SK-N-SH treated with all-trans-retinoic acid at 6 μM for 48 hours (cell line): ENCODE data around the gene SKAP2.
A peak's percentile ranks its signal among the peaks of the same experiment; 100 is the strongest.

Source experiments
- ATAC-seq: fragments of 200-7000 bp; cut with Tn5 transposase; 3 replicates; pipeline ENCODE4 v1.9.1; 2020; ENCODE audit warnings: mild to moderate bottlenecking, moderate library complexity
- ARNTL ChIP-seq: fragments of 450-650 bp; formaldehyde crosslinking; IDR thresholded peaks from 2 replicates; pipeline ENCODE4 v1.5.0; 2020; ENCODE audit warnings: low read depth, mild to moderate bottlenecking, moderate library complexity, borderline replicate concordance
- BACH2 ChIP-seq: fragments of 250-450 bp; sonication (Bioruptor Pico); IDR thresholded peaks from 2 replicates; pipeline ENCODE4 v1.9.0; 2021; ENCODE audit warnings: mild to moderate bottlenecking, borderline replicate concordance
- CREB5 ChIP-seq: fragments of 250-450 bp; sonication (Bioruptor Pico); IDR thresholded peaks from 2 replicates; pipeline ENCODE4 v1.5.1; 2020; ENCODE audit warnings: low read depth, mild to moderate bottlenecking, moderate library complexity
- ESRRG ChIP-seq: fragments of 250-450 bp; sonication (Bioruptor Pico); IDR thresholded peaks from 2 replicates; pipeline ENCODE4 v1.6.1; 2021; ENCODE audit warnings: mild to moderate bottlenecking
- GLIS3 ChIP-seq: fragments of 250-450 bp; sonication (Bioruptor Pico); IDR thresholded peaks from 2 replicates; pipeline ENCODE4 v1.5.0; 2020; ENCODE audit warnings: mild to moderate bottlenecking, moderate library complexity
- ISL1 ChIP-seq: fragments of 250-450 bp; sonication (Bioruptor Pico); IDR thresholded peaks from 2 replicates; pipeline ENCODE4 v2.1.2; 2022; ENCODE audit warnings: mild to moderate bottlenecking, moderate library complexity
- OSR1 ChIP-seq: fragments of 250-450 bp; sonication (Bioruptor Pico); IDR thresholded peaks from 2 replicates; pipeline ENCODE4 v1.8.0; 2022; ENCODE audit warnings: moderate library complexity, mild to moderate bottlenecking, inconsistent platforms
- PATZ1 ChIP-seq: fragments of 250-450 bp; sonication (Bioruptor Pico); IDR thresholded peaks from 2 replicates; pipeline ENCODE4 v1.8.0; 2020; ENCODE audit warnings: mild to moderate bottlenecking, moderate library complexity, borderline replicate concordance
- POU6F1 ChIP-seq: fragments of 250-450 bp; sonication (Bioruptor Pico); IDR thresholded peaks from 2 replicates; pipeline ENCODE4 v1.8.0; 2021; ENCODE audit warnings: low read depth, mild to moderate bottlenecking, moderate library complexity, borderline replicate concordance
- PPARA ChIP-seq: fragments of 250-450 bp; sonication (Bioruptor Pico); IDR thresholded peaks from 2 replicates; pipeline ENCODE4 v1.5.0; 2020; ENCODE audit warnings: mild to moderate bottlenecking, borderline replicate concordance
- RARB ChIP-seq: fragments of 250-450 bp; sonication (Bioruptor Pico); IDR thresholded peaks from 2 replicates; pipeline ENCODE4 v1.8.0; 2021; ENCODE audit warnings: mild to moderate bottlenecking, moderate library complexity
- SNAI2 ChIP-seq: fragments of 250-450 bp; sonication (Bioruptor Pico); IDR thresholded peaks from 2 replicates; pipeline ENCODE4 v1.5.0; 2020; ENCODE audit warnings: mild to moderate bottlenecking, moderate library complexity
- TCF4 ChIP-seq: fragments of 250-450 bp; sonication (Bioruptor Pico); IDR thresholded peaks from 2 replicates; pipeline ENCODE4 v1.8.0; 2021; ENCODE audit warnings: mild to moderate bottlenecking, moderate library complexity, borderline replicate concordance
- TOX ChIP-seq: fragments of 250-450 bp; sonication (Bioruptor Pico); IDR thresholded peaks from 2 replicates; pipeline ENCODE4 v1.8.0; 2021; ENCODE audit warnings: mild to moderate bottlenecking, moderate library complexity, borderline replicate concordance
- ZC3H10 ChIP-seq: fragments of 250-450 bp; sonication (Bioruptor Pico); IDR thresholded peaks from 2 replicates; pipeline ENCODE4 v1.5.1; 2021; ENCODE audit warnings: mild to moderate bottlenecking, moderate library complexity
- ZFP3 ChIP-seq: fragments of 250-450 bp; sonication (Bioruptor Pico); IDR thresholded peaks from 2 replicates; pipeline ENCODE4 v1.5.0; 2020; ENCODE audit warnings: mild to moderate bottlenecking, moderate library complexity
- ZNF565 ChIP-seq: fragments of 450-650 bp; formaldehyde crosslinking; conservative IDR thresholded peaks from 2 replicates; pipeline ENCODE4 v1.5.0; 2020; ENCODE audit warnings: low read depth, mild to moderate bottlenecking, moderate library complexity
- ZNF70 ChIP-seq: fragments of 450-650 bp; formaldehyde crosslinking; IDR thresholded peaks from 2 replicates; pipeline ENCODE4 v1.5.0; 2020; ENCODE audit warnings: mild to moderate bottlenecking, moderate library complexity
- ZNF8 ChIP-seq: fragments of 450-650 bp; formaldehyde crosslinking; IDR thresholded peaks from 2 replicates; pipeline ENCODE4 v1.5.0; 2020; ENCODE audit warnings: mild to moderate bottlenecking, moderate library complexity
- TF ChIP-seq, protein P1 (sequence below): fragments of 250-450 bp; sonication (Bioruptor Pico); IDR thresholded peaks from 2 replicates; pipeline ENCODE4 v1.5.0; 2020; ENCODE audit warnings: mild to moderate bottlenecking, moderate library complexity
- TF ChIP-seq, protein P2 (sequence below): fragments of 250-450 bp; sonication (Bioruptor Pico); IDR thresholded peaks from 2 replicates; pipeline ENCODE4 v1.5.1; 2021; ENCODE audit warnings: mild to moderate bottlenecking, moderate library complexity

Gene SKAP2

GRCh38 chr7:26668821-26669220, 195.6 kb downstream of the SKAP2 start:
- ATAC-seq: no peak
- TF ChIP-seq ZC3H10 (CRISPR knock-in tag) (no peak), ZNF565 (no peak), TCF4 (CRISPR knock-in tag) (no peak), ZNF8 (CRISPR knock-in tag) (no peak), OSR1 (no peak), POU6F1 (no peak), ZFP3 (CRISPR knock-in tag) (no peak), TOX (CRISPR knock-in tag) (no peak), CREB5 (CRISPR knock-in tag) (no peak), GLIS3 (CRISPR knock-in tag) (no peak), BACH2 (CRISPR knock-in tag) (no peak), ISL1 (CRISPR knock-in tag) (no peak), ZNF70 (no peak), RARB (CRISPR knock-in tag) (no peak), SNAI2 (CRISPR knock-in tag) (no peak), PPARA (CRISPR knock-in tag) (no peak), ARNTL (CRISPR knock-in tag) (no peak)
- TF ChIP-seq, protein P1, sequence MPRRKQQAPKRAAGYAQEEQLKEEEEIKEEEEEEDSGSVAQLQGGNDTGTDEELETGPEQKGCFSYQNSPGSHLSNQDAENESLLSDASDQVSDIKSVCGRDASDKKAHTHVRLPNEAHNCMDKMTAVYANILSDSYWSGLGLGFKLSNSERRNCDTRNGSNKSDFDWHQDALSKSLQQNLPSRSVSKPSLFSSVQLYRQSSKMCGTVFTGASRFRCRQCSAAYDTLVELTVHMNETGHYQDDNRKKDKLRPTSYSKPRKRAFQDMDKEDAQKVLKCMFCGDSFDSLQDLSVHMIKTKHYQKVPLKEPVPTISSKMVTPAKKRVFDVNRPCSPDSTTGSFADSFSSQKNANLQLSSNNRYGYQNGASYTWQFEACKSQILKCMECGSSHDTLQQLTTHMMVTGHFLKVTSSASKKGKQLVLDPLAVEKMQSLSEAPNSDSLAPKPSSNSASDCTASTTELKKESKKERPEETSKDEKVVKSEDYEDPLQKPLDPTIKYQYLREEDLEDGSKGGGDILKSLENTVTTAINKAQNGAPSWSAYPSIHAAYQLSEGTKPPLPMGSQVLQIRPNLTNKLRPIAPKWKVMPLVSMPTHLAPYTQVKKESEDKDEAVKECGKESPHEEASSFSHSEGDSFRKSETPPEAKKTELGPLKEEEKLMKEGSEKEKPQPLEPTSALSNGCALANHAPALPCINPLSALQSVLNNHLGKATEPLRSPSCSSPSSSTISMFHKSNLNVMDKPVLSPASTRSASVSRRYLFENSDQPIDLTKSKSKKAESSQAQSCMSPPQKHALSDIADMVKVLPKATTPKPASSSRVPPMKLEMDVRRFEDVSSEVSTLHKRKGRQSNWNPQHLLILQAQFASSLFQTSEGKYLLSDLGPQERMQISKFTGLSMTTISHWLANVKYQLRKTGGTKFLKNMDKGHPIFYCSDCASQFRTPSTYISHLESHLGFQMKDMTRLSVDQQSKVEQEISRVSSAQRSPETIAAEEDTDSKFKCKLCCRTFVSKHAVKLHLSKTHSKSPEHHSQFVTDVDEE: no peak
- TF ChIP-seq, protein P2, sequence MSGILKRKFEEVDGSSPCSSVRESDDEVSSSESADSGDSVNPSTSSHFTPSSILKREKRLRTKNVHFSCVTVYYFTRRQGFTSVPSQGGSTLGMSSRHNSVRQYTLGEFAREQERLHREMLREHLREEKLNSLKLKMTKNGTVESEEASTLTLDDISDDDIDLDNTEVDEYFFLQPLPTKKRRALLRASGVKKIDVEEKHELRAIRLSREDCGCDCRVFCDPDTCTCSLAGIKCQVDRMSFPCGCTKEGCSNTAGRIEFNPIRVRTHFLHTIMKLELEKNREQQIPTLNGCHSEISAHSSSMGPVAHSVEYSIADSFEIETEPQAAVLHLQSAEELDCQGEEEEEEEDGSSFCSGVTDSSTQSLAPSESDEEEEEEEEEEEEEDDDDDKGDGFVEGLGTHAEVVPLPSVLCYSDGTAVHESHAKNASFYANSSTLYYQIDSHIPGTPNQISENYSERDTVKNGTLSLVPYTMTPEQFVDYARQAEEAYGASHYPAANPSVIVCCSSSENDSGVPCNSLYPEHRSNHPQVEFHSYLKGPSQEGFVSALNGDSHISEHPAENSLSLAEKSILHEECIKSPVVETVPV (CRISPR knock-in tag): no peak

DNA sequence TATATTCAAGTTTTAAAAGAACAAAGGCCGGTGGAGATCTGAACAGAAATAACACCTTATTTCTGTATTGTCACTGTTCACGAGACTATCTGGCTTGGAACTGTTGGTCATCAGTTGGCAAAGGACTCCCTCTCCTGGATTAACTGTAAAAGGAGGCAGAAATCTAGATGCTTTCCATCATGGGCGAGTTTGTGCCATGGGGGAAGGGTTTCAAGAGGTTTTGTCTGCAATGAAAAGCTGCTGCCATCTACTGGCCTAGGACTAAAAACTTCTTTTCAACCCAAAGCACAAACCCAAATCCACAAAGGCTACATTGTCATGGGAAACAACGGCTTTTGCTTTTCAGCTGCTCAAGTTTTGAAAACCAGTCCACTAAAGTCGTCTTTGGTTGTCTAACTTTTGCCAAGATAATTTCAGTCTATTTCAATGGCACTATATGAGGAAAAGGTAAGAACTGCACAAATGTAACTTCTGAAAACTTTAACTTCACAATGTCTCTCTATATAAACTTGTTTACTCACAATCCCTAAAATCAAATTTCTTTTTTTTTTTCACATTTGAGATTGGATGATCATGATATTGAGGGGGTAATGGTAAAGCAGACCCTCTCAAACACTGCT, 196.8 kb downstream of the SKAP2 start:
- TF ChIP-seq ARNTL (CRISPR knock-in tag) (no peak), ZNF565 (no peak), ESRRG (CRISPR knock-in tag) (no peak), TOX (CRISPR knock-in tag) (no peak), SNAI2 (CRISPR knock-in tag) (no peak), PPARA (CRISPR knock-in tag) (no peak), PATZ1 (no peak), RARB (CRISPR knock-in tag) (no peak), OSR1 (no peak), POU6F1 (no peak), GLIS3 (CRISPR knock-in tag) (no peak)
- TF ChIP-seq, protein P1: no peak
- TF ChIP-seq, all 23 proteins: peak for 0
- ATAC-seq: peak; percentile 98
